Gastrocnemius medialis (tissue), 4 donors: ENCODE measurements around the gene ETV6. TPM values are rescaled to one million over a fixed set of nuclear protein-coding genes. Genes with fewer than 3 reads are reported as not detected.
"Not testable (repeated sequence)": the region's sequence is repeated elsewhere in the genome, so short reads cannot be mapped to it uniquely, and the experiment has no call there.

ENCODE experiments used
- ATAC-seq, 2 donors: fragments of 150-250 bp; one replicate each; pipeline ENCODE4 v1.9.1; 2016
- DNase-seq, 2 donors: peaks; one replicate each; pipeline ENCODE4 v3.0.0-alpha.2; 2019
- H3K27ac ChIP-seq, 4 donors: fragments of 200-600 bp; sonication (generic); 1 replicate in 1 of 4; 2 replicates in 3 of 4; pipeline ENCODE4 v1.5.1; 2016 to 2018; ENCODE audit warnings: mild to moderate bottlenecking in 2 of 4, moderate library complexity in 1 of 4
- H3K27me3 ChIP-seq, 3 donors: fragments of 200-600 bp; sonication (generic) in 2 of 3; 1 replicate in 1 of 3; 2 replicates in 2 of 3; pipeline versions ENCODE4 v1.5.1 to v1.6.0; 2016 to 2019; ENCODE audit warnings: mild to moderate bottlenecking in 1 of 3, moderate library complexity in 1 of 3
- H3K36me3 ChIP-seq, 2 donors: fragments of 200-600 bp; sonication (generic) in 1 of 2; one replicate each; pipeline ENCODE4 v1.5.1; 2017 to 2018
- H3K4me1 ChIP-seq, 2 donors: fragments of 200-600 bp; sonication (generic) in 1 of 2; one replicate each; pipeline ENCODE4 v1.5.1; 2016 to 2017; ENCODE audit warnings: mild to moderate bottlenecking in 2 of 2
- H3K4me3 ChIP-seq, 4 donors: fragments of 200-600 bp; sonication (generic) in 3 of 4; 1 replicate in 1 of 4; 2 replicates in 3 of 4; pipeline ENCODE4 v1.5.1; 2016 to 2019; ENCODE audit warnings: mild to moderate bottlenecking in 2 of 4
- H3K9me3 ChIP-seq, 3 donors: fragments of 200-600 bp; sonication (generic) in 2 of 3; 1 replicate in 1 of 3; 2 replicates in 2 of 3; pipeline ENCODE4 v1.5.1; 2016 to 2019
- CTCF ChIP-seq, 5 experiments: fragments of 450-650 bp in 3 of 5; fragments of 200-600 bp in 2 of 5; sonication (generic) in 2 of 5; IDR thresholded peaks in 4 of 5; conservative IDR thresholded peaks in 1 of 5; 1 replicate in 4 of 5; 2 replicates in 1 of 5; pipeline ENCODE4 v1.5.1; 2016 to 2019; ENCODE audit warnings: antibody characterized with exemption in 5 of 5, mild to moderate bottlenecking in 3 of 5, moderate library complexity in 3 of 5
- POLR2A ChIP-seq, 2 donors: fragments of 450-650 bp; IDR thresholded peaks; one replicate each; pipeline ENCODE4 v1.6.1; 2017; ENCODE audit warnings: antibody characterized with exemption in 2 of 2, mild to moderate bottlenecking in 2 of 2, moderate library complexity in 2 of 2
- in situ Hi-C, 4 donors: fragments of 200-750 bp; cut with MboI; loops; one replicate each; pipeline versions ENCODE4 v1.15.0 to v1.8.0; 2017; ENCODE audit warnings: low sequenced_read_pairs in 4 of 4
- intact Hi-C: fragments of 100-400 bp; cut with DNase I; formaldehyde crosslinking; loops from one replicate; pipeline ENCODE4 v1.15.1; 2023; ENCODE audit warnings: low total_unique reads
- total RNA-seq, 4 donors: library from RNA; depleted of rRNA; stranded (reverse); fragments of >200 nt; gene quantifications; one replicate each; pipeline versions ENCODE4 v1.1.0 to v1.2.3, GENCODE V29; 2016

Gene ETV6
- total RNA-seq, 4 donors from 2014 or later: 2.8 to 5.9 (median 3.3) TPM

- Histone ChIP-seq H3K4me1 (no peaks in the 10 kb centered on the region), H3K36me3 (no peaks in the 10 kb centered on the region), H3K27ac (no peak overlapping the region), H3K27me3 (no peaks in the 10 kb centered on the region), H3K4me3 (no peak overlapping the region), H3K9me3 (peaks cover 0 to 5% (median 0%) of the 10 kb centered on the region in 3 donors)
- intact Hi-C loops (no loop called here), in situ Hi-C loops (no loop called here)
- ATAC-seq (no peak), DNase-seq (no peak)
- TF ChIP-seq POLR2A (IDR thresholded peaks at IDR 0.05): no peak
- no peak for TF ChIP-seq CTCF (IDR thresholded peaks at IDR 0.05 in 4 of 5, conservative IDR thresholded peaks at IDR 0.05 in 1 of 5)
Measured at GRCh38 chr12:11902525-11902875, 253.0 kb downstream of the ETV6 start.

- intact Hi-C loops: no loop called here
- Histone ChIP-seq H3K4me1 (no peaks in the 10 kb centered on the region), H3K4me3 (no peak overlapping the region), H3K36me3 (no peaks in the 10 kb centered on the region), H3K27ac (no peak overlapping the region), H3K27me3 (no peaks in the 10 kb centered on the region), H3K9me3 (peaks cover 0 to 6% (median 4%) of the 10 kb centered on the region in 3 donors)
- DNase-seq (no peak), ATAC-seq (no peak)
- TF ChIP-seq CTCF (IDR thresholded peaks at IDR 0.05 in 4 of 5, conservative IDR thresholded peaks at IDR 0.05 in 1 of 5): no peak
- TF ChIP-seq POLR2A (IDR thresholded peaks at IDR 0.05): no peak
- in situ Hi-C loops: no loop called here
Measured at GRCh38 chr12:11904124-11904523, 254.7 kb downstream of the ETV6 start.

GRCh38 chr12:11905534-11905933 lies 256.1 kb downstream of the ETV6 start:
- no peak overlapping the region for H3K27ac ChIP-seq
- TF ChIP-seq POLR2A (IDR thresholded peaks at IDR 0.05): no peak
- TF ChIP-seq CTCF (IDR thresholded peaks at IDR 0.05 in 4 of 5, conservative IDR thresholded peaks at IDR 0.05 in 1 of 5): no peak
- no peaks in the 10 kb centered on the region for H3K4me1 ChIP-seq
- peaks cover 0 to 6% (median 4%) of the 10 kb centered on the region in 3 donors for H3K9me3 ChIP-seq
- H3K4me3 ChIP-seq: no peak overlapping the region
- intact Hi-C loops (no loop called here), in situ Hi-C loops (no loop called here)
- no peaks in the 10 kb centered on the region for H3K36me3 ChIP-seq
- H3K27me3 ChIP-seq: no peaks in the 10 kb centered on the region
- ATAC-seq: no peak
- DNase-seq: no peak

GRCh38 chr12:11906286-11906935 lies 256.9 kb downstream of the ETV6 start:
- no peak for ATAC-seq
- no peak overlapping the region for H3K27ac ChIP-seq
- no peak for DNase-seq
- H3K27me3 ChIP-seq: no peaks in the 10 kb centered on the region
- intact Hi-C loops: no loop called here
- no peaks in the 10 kb centered on the region for H3K36me3 ChIP-seq
- H3K9me3 ChIP-seq: peaks cover 0 to 6% (median 4%) of the 10 kb centered on the region in 3 donors
- in situ Hi-C loops: no loop called here
- TF ChIP-seq POLR2A (IDR thresholded peaks at IDR 0.05): no peak
- no peak for TF ChIP-seq CTCF (IDR thresholded peaks at IDR 0.05 in 4 of 5, conservative IDR thresholded peaks at IDR 0.05 in 1 of 5)
- no peak overlapping the region for H3K4me3 ChIP-seq
- no peaks in the 10 kb centered on the region for H3K4me1 ChIP-seq

DNA sequence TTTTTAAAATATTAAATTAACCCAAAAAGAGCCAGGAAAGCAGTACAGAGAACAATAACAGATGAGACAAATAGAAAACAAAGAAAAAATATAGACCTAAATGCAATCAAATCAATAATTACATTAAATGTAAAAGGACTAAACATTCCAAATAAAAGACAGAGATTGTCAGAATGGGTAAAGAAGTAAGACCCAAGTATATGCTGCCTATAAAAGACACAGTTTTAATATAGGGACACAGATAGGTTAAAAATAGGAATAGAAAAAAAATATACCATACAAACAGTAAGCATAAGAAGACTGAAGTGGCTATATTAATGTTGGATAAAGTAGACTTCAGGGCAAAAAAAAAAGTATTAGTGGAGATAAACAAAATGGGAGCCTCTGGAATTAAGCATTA lies 258.2 kb downstream of the ETV6 start:
- no peak overlapping the region for H3K27ac ChIP-seq
- intact Hi-C loops: no loop called here
- no peaks in the 10 kb centered on the region for H3K36me3 ChIP-seq
- H3K4me3 ChIP-seq: no peak overlapping the region
- H3K27me3 ChIP-seq: no peaks in the 10 kb centered on the region
- TF ChIP-seq POLR2A (IDR thresholded peaks at IDR 0.05): no peak
- no peaks in the 10 kb centered on the region for H3K4me1 ChIP-seq
- in situ Hi-C loops: no loop called here
- peaks cover 0 to 6% (median 4%) of the 10 kb centered on the region in 3 donors for H3K9me3 ChIP-seq
- DNase-seq (no peak), ATAC-seq (no peak)

GRCh38 chr12:11909406-11909805 lies 259.9 kb downstream of the ETV6 start:
- H3K27me3 ChIP-seq, intact Hi-C loops, H3K4me1 ChIP-seq, in situ Hi-C loops, ATAC-seq, H3K27ac ChIP-seq, H3K36me3 ChIP-seq, H3K4me3 ChIP-seq, H3K9me3 ChIP-seq, DNase-seq: not testable (repeated sequence)
